GM18907 (cell line): Measurements from ENCODE around the gene KCTD18.
A peak's percentile ranks its signal among the peaks of the same experiment; 100 is the strongest.

ENCODE experiments used
- ATAC-seq: cut with Tn5 transposase; IDR thresholded peaks from one replicate; pipeline ENCODE4 v1.9.1; 2021; ENCODE audit warnings: mild to moderate bottlenecking, moderate library complexity; ENCODE audit not compliant: unreplicated experiment

Gene KCTD18

DNA sequence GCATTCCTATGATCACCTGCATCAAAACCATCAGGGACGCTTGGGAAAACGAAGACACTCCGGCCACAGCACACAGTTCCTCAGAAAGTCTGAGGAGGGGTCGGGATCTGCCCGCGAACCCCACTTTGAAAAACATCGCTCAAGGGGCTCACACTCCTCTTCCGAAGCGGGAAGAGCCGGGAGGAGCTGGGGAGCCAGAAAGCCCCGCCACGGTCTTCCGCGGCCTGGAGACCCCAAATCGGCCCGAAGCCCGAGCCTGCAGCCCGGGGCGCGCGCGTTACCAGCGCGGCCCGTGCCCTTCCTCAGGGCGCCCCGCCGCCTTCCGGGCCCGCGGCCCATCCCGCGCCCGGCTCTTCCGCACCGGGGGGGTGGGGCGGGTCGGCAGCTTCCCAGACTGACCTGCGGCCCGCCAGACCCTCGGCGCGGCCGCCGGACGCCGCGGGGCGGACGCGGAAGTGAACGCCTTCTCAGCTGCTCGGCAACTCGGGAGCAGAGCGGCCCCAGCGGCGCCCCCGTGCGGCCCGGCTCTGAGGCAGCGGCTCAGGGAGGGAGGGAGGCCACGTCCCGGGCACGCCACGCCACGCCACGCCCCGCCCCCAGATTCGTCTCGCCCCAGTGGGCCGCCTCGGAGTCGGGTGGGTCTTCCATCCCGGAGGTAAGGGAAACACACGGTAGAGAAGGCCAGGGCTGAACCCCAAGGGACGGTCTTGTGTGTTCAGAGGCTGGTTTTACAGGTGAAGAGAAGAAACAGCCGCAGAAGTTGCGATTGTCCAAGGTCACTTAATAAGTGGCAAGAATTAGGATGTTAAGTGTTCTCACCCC, at the start of gene KCTD18:
TSS of gene KCTD18 (minus strand) at position 457 of the 822 bp plus-strand sequence. CDS start 3,052 bp downstream, outside the sequence.
- ATAC-seq, result peak; percentile 98

GRCh38 chr2:200540793-200541192, 30.9 kb upstream of the KCTD18 start:
- no peak for ATAC-seq

GRCh38 chr2:200538139-200538538, 28.3 kb upstream of the KCTD18 start:
- no peak for ATAC-seq

DNA sequence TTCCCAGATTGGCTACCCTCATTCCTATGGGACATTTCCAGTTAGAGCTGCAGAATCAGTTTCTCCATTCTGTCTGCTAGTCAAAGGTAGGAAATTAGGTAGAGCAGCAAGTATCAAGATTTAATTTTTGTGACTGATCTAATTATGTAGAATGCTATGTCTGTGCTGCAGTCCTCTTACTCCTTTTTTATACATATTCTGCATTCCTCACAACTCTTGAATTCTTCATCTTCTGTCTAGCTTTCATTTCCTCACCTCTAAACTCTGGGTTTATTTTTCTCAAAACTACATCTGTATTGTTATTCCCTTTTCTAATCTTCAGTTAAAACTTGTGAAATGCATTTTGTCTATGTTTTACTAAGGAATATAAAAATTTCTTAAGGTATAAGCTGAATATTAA, 24.7 kb upstream of the KCTD18 start:
- ATAC-seq, result no peak

- ATAC-seq, result no peak
These were observed 23.9 kb upstream of the KCTD18 start for GRCh38 chr2:200533754-200534153.

- no peak for ATAC-seq
These were observed 18.4 kb upstream of the KCTD18 start for GRCh38 chr2:200528228-200528627.

DNA sequence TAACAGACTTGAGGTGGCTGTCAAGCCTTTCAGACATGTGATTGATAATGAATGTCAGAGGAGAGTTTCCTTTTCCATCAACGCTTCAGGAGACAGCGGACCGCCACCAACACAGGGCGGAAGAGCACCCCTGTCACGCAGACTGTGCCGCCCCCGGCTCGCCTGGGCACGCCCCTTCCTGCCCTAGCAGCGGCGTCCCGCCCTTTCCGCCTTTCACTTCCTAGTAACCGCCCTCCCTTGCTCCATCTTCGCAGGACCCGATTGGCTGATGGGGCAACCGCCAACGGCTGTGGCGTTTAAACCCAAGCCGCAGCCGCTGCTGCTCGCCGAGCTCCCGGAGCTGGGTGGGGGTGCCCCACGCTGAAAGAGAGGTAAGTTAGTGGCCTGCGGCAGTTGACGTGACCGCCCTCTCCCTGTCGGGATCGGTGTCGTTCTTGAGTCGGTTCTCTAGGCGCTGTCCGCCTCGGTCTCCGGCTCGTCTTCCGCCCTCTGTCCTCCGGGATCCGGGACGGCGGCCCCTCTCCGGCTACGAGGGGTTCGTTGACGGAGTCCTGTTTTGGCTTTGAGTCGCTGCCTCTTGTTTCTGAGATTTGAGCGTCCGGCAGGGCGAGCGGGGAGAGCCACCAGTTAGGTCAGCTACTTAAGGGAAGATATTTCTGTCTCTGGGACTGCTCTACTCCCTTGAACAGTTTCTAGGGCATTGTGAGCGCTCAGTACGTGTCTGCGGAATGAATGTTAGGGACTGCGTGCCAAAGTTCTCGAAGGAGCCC, 16.2 kb upstream of the KCTD18 start, which contains the start of gene SGO2:
TSS of gene SGO2 (plus strand) at position 326 of the 770 bp plus-strand sequence. CDS start 6,769 bp downstream, outside the sequence.
- peak; percentile 99 for ATAC-seq

GRCh38 chr2:200525551-200525881, 15.6 kb upstream of the KCTD18 start:
- ATAC-seq, result no peak

GRCh38 chr2:200525066-200525465, 15.2 kb upstream of the KCTD18 start:
- no peak for ATAC-seq

DNA sequence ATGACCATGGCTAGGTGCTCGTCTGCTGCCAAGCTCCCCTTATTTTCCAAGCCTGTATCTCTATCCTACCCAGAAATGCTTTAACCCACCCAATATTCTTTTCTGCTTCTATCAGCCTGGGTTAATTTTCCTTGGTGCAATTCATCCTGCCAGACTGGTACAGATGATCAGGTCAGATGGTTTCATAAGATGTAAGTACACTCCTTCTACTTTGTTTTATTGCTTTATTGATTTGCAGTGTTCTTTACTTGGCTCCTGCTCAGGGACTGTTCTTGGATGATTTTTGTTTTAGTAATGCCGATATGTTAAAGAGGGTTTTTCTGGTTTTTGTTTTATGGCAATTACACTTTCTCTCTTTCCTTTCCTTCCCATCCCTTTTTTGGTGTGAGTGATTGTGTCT, 13.7 kb upstream of the KCTD18 start:
- ATAC-seq, result no peak

DNA sequence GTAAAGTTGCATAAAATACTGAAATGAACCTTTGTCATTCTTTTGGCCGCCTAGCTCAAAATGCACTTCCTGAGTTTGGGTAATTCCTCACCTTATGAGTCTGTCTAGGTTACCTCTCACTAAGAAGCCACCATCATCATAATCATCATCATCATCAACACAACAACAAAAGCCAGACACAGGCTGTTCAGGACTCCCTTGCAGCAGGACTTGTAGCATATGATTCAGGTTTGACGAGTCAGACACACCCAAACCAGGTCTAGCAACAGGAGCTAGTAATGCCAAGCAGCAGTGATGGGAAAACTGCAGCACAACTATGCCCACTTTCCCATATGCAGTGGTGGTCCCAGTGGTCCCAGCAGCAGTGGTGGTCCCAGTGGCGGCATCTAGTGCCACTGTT, 13.3 kb upstream of the KCTD18 start:
- ATAC-seq, result no peak

- no peak for ATAC-seq
These were observed 5.3 kb upstream of the KCTD18 start for GRCh38 chr2:200515155-200515554.

DNA sequence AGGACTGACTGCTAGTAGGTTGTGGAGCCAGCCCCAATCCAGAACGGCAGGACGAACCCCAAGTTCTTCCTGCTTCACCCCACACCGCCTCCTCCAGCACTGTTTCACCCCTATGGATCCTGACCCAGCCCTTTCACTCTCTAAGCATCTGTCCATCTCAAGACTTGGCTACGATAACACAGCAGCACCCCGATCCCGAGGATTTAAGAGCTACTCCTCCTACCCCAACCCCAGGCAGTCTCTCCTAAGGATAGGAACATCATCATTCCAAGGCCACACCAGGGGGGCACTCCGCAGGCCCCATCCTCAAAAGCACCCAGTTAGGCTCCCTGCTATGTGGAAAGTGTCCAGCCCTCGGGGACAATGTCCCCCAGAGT, 645 bp downstream of the KCTD18 start:
- no peak for ATAC-seq

GRCh38 chr2:200507179-200507578, 2.7 kb downstream of the KCTD18 start:
- ATAC-seq, result no peak

GRCh38 chr2:200506679-200507078, 3.2 kb downstream of the KCTD18 start:
- ATAC-seq, result no peak

- ATAC-seq, result no peak
These were observed 7.7 kb downstream of the KCTD18 start for GRCh38 chr2:200502196-200502595.

- ATAC-seq, result no peak
These were observed 11.3 kb downstream of the KCTD18 start for GRCh38 chr2:200498402-200499162.

DNA sequence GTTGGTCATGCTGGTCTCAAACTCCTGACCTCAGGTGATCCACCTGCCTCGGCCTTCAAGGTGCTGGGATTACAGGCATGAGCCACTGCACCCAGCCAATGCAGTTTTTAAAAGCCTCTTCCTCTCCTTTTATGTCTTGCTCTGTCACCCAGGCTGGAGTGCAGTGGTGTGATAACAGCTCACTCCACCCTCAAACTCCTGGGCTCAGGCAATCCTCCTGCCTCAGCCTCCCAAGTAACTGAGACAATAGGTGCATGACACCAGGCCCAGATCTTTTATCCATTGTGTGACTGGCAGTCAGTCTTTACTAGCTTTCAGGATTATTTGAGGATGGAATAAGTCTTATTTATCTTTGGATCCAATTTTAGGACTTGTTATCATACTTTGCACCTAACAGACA, 13.2 kb downstream of the KCTD18 start:
- ATAC-seq, result no peak

GRCh38 chr2:200494048-200494447, 15.8 kb downstream of the KCTD18 start:
- ATAC-seq, result no peak

GRCh38 chr2:200492656-200493055, 17.2 kb downstream of the KCTD18 start:
- no peak for ATAC-seq

GRCh38 chr2:200490001-200490400, 19.9 kb downstream of the KCTD18 start:
- no peak for ATAC-seq
